Stimulated activated CD8-positive, alpha-beta memory T cell treated with anti-CD3 and anti-CD28 coated beads, Interleukin-4, amount 100 ng/mL, for 4 hours (primary cell): ENCODE measurements around the gene TBC1D19.

ENCODE experiments used
- DNase-seq, 2 donors: peaks; one replicate each; pipeline ENCODE4 v3.0.0-alpha.2; 2020; ENCODE audit warnings: low read depth in 2 of 2, low spot score in 1 of 2

Gene TBC1D19

GRCh38 chr4:26779224-26779623 is 195.3 kb downstream of the TBC1D19 start:
- DNase-seq: no peak

- no peak for DNase-seq
These were observed 195.8 kb downstream of the TBC1D19 start for GRCh38 chr4:26779674-26780073.

- no peak for DNase-seq
These were observed 196.7 kb downstream of the TBC1D19 start for GRCh38 chr4:26780539-26780938.

GRCh38 chr4:26782168-26782829 is 198.4 kb downstream of the TBC1D19 start:
- DNase-seq: no peak

GRCh38 chr4:26782830-26783202 is 198.9 kb downstream of the TBC1D19 start:
- DNase-seq: no peak

GRCh38 chr4:26784207-26784865 is 200.5 kb downstream of the TBC1D19 start:
- no peak for DNase-seq

- no peak for DNase-seq
These were observed 201.4 kb downstream of the TBC1D19 start for GRCh38 chr4:26785312-26785711.

GRCh38 chr4:26785810-26786209 is 201.9 kb downstream of the TBC1D19 start:
- no peak for DNase-seq

GRCh38 chr4:26786916-26787315 is 203.0 kb downstream of the TBC1D19 start:
- DNase-seq: no peak

- no peak for DNase-seq
These were observed 203.8 kb downstream of the TBC1D19 start for GRCh38 chr4:26787461-26788340.

GRCh38 chr4:26788341-26788733 is 204.5 kb downstream of the TBC1D19 start:
- no peak for DNase-seq

GRCh38 chr4:26789208-26789607 is 205.3 kb downstream of the TBC1D19 start:
- DNase-seq: no peak

GRCh38 chr4:26791346-26791745 is 207.5 kb downstream of the TBC1D19 start:
- DNase-seq: no peak

- DNase-seq: no peak
These were observed 208.8 kb downstream of the TBC1D19 start for GRCh38 chr4:26792639-26793038.

- DNase-seq: no peak
These were observed 209.9 kb downstream of the TBC1D19 start for GRCh38 chr4:26793735-26794134.

GRCh38 chr4:26796081-26796480 is 212.2 kb downstream of the TBC1D19 start:
- no peak for DNase-seq

- DNase-seq: no peak
These were observed 218.9 kb downstream of the TBC1D19 start for GRCh38 chr4:26802790-26803189.

- no peak for DNase-seq
These were observed 219.5 kb downstream of the TBC1D19 start for GRCh38 chr4:26803211-26803861.

GRCh38 chr4:26804451-26804850 is 220.6 kb downstream of the TBC1D19 start:
- DNase-seq: no peak

GRCh38 chr4:26804925-26805324 is 221.0 kb downstream of the TBC1D19 start:
- DNase-seq: no peak
